Adrenal gland (tissue), 5 donors: Measurements from ENCODE around the gene RPTOR.

Experiments
- POLR2A ChIP-seq, 2 donors: fragments of 450-650 bp; IDR thresholded peaks; one replicate each; pipeline ENCODE4 v1.6.1; 2017; ENCODE audit warnings: antibody characterized with exemption in 2 of 2, mild to moderate bottlenecking in 2 of 2, moderate library complexity in 1 of 2
- TF ChIP-seq, protein P1 (sequence below), 6 experiments: fragments of 450-650 bp in 4 of 6; fragments of 200-600 bp in 2 of 6; sonication (generic) in 1 of 6; IDR thresholded peaks; 1 replicate in 5 of 6; 2 replicates in 1 of 6; pipeline versions ENCODE4 v1.5.1 to v1.8.0; 2016 to 2021; ENCODE audit warnings: antibody characterized with exemption in 6 of 6, mild to moderate bottlenecking in 2 of 6, moderate library complexity in 1 of 6
- donor health status: DM: no; HTN: no; CAD: no.

DNA sequence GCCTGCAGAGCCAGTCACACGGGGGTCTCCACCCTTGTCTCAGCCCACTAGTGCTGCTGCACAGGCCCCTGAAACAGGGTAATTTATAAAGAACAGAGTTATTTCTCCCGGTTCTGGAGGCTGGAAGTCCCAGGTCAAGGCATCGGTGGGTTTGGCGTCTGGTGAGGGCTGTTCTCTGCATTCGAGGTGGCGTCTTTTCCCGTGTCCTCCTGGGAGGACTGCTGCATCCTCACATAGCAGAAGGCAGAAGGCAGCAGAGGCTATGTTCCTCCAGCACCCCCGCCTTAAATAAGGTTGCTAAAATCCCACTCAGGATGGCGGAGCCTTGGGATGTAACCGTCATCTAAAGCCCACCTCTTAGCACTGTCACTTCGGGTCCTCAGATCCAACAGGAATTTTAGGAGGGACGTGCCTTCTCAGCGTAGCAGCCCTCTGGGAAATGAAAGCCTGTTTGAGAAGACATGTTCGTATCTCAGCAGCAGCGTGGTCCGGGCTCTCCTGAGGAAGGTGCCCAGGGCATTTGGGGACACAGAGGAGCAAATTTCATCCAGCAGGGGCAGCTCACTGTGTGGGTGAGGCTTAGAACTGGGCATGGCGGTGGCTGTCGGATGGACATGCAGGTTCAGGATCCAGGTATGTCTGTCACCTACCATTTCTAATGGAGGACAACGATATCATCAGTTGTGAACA, 225.4 kb downstream of the RPTOR start:
- TF ChIP-seq, protein P1, sequence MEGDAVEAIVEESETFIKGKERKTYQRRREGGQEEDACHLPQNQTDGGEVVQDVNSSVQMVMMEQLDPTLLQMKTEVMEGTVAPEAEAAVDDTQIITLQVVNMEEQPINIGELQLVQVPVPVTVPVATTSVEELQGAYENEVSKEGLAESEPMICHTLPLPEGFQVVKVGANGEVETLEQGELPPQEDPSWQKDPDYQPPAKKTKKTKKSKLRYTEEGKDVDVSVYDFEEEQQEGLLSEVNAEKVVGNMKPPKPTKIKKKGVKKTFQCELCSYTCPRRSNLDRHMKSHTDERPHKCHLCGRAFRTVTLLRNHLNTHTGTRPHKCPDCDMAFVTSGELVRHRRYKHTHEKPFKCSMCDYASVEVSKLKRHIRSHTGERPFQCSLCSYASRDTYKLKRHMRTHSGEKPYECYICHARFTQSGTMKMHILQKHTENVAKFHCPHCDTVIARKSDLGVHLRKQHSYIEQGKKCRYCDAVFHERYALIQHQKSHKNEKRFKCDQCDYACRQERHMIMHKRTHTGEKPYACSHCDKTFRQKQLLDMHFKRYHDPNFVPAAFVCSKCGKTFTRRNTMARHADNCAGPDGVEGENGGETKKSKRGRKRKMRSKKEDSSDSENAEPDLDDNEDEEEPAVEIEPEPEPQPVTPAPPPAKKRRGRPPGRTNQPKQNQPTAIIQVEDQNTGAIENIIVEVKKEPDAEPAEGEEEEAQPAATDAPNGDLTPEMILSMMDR (IDR thresholded peaks at IDR 0.05): no peak
- TF ChIP-seq POLR2A (IDR thresholded peaks at IDR 0.05): no peak
